ENCODE measurements around the gene ZNF12. TPM values are rescaled to one million over a fixed set of nuclear protein-coding genes. Genes with fewer than 3 reads are reported as not detected.
"Not testable (repeated sequence)": the region's sequence is repeated elsewhere in the genome, so short reads cannot be mapped to it uniquely, and the experiment has no call there.

ZNF12 gene
- total and polyA plus RNA-seq, 3 donors from 2014 or later: 10.3 to 18.0 (median 15.5) TPM

DNA sequence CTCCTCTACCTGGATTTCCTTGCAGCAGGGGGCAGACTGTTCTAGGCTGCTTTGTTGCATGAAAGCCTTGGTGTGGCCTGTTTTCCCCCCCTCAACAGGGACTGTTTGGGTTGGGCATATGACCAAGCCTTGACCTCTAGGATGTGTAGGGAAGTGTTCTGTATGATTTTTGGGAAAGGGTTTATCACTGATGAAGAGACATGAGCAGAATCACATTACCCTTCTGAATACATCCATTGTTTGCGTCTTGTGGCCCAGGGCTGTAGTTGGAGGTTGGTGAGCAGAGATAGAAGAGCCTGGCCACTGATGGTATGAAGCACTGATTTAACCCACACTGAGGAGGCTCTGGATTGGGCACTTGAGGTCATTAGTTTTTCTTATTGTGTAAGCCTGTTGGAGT, 26.6 kb downstream of the ZNF12 start:
- TF ChIP-seq POLR2A (IDR thresholded peaks at IDR 0.05) (no peak), CTCF (IDR thresholded peaks at IDR 0.05) (no peak)
- Histone ChIP-seq H3K27ac (no peak overlapping the region), H3K9me3 (no peaks in the 10 kb centered on the region), H3K36me3 (ENCODE audit: low read depth, missing control alignments) (no peaks in the 10 kb centered on the region), H3K27me3 (no peaks in the 10 kb centered on the region), H3K4me1 (no peaks in the 10 kb centered on the region), H3K4me3 (no peak overlapping the region)
- intact Hi-C loops (cut with DNase I; ENCODE audit: low total_unique reads): no loop called here
- no peak for DNase-seq
- WGBS, 2 donors: 96 to 100% methylated on average over 1 of the region's 1 CpG

- Histone ChIP-seq H3K36me3 (ENCODE audit: low read depth, missing control alignments) (no peaks in the 10 kb centered on the region), H3K4me1 (no peaks in the 10 kb centered on the region), H3K4me3 (no peak overlapping the region), H3K27ac (no peak overlapping the region), H3K9me3 (no peaks in the 10 kb centered on the region), H3K27me3 (no peaks in the 10 kb centered on the region)
- 100% methylated on average over 1 of the region's 1 CpG for WGBS, 2 donors
- no peak for TF ChIP-seq POLR2A (IDR thresholded peaks at IDR 0.05)
- TF ChIP-seq CTCF (IDR thresholded peaks at IDR 0.05): no peak
- no peak for DNase-seq
- intact Hi-C loops (cut with DNase I; ENCODE audit: low total_unique reads): no loop called here
Observed at GRCh38 chr7:6675807-6676405, 30.8 kb downstream of the ZNF12 start.

- H3K27ac ChIP-seq; H3K36me3 ChIP-seq (ENCODE audit: low read depth, missing control alignments); intact Hi-C loops (cut with DNase I; ENCODE audit: low total_unique reads): not testable (repeated sequence)
Observed at GRCh38 chr7:6670851-6671250, 35.9 kb downstream of the ZNF12 start.

DNA sequence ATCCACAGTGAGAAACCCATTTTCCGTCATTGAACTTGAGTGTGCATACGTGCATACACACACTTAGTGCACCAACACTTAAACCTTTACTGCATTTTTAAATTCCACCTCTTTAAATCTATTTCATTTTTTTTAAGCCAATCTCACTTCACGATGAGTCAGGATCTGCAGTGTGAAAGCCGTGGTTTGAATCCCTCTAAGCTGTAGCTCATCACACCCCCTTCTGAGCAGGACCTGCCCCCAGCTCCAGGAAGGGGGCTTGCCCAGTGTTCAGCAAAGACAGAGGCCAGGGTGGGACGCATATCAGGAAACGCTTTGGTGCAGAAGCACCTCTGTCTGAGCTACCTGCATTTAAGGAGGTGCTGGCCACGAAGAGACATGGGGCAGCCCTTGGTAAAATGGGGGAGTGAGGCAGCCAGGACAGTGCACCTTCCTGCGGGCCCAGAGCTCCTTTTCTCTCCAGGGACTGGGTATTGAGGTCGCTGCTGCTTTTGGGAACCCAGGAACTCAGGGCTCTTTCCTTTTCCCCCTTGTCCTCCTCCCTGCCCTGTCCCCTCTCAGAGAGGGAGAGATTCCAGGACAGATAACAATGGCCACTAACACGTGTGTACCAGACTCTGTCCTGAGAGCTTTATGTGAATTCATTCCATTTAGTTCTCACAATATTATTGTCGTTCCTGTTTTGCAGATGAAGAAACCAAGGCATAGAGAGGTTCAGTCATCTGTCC, 48.0 kb downstream of the ZNF12 start:
- intact Hi-C loops (cut with DNase I; ENCODE audit: low total_unique reads): no loop called here

More at GRCh38 chr7:6670851-6671250, 35.9 kb downstream of the ZNF12 start:
- H3K27me3 ChIP-seq, H3K4me1 ChIP-seq, H3K9me3 ChIP-seq, DNase-seq, H3K4me3 ChIP-seq: not testable (repeated sequence)
- 90% methylated on average over 12 of the region's 34 CpGs; no CpG with 5 or more reads in 1 of the 2 donors for WGBS, 2 donors

More for the DNA sequence above, 48.0 kb downstream of the ZNF12 start:
- Histone ChIP-seq H3K4me3 (no peak overlapping the region), H3K9me3 (no peaks in the 10 kb centered on the region), H3K27me3 (no peaks in the 10 kb centered on the region), H3K27ac (no peak overlapping the region), H3K4me1 (no peaks in the 10 kb centered on the region), H3K36me3 (ENCODE audit: low read depth, missing control alignments) (no peaks in the 10 kb centered on the region)
- WGBS, 2 donors: 48 to 51% methylated on average over 9 to 11 of the region's 11 CpGs
- no peak for DNase-seq
- TF ChIP-seq POLR2A (IDR thresholded peaks at IDR 0.05) (no peak), CTCF (IDR thresholded peaks at IDR 0.05) (no peak)
